CD4-positive, alpha-beta memory T cell (primary cell): ENCODE data around the gene COPS9. TPM values are rescaled to one million over a fixed set of nuclear protein-coding genes. Genes with fewer than 3 reads are reported as not detected.

Source experiments
- CTCF ChIA-PET: fragments of 350-600 bp; sonication (Branson Sonifier 250); formaldehyde crosslinking; loops from one replicate; lab custom pipeline; 2021; ENCODE audit warnings: inconsistent platforms; ENCODE audit not compliant: partially characterized antibody; lab: Charles Lee
- POLR2A ChIA-PET: fragments of 350-600 bp; sonication (Branson Sonifier 250); formaldehyde crosslinking; loops from one replicate; lab custom pipeline; 2021; ENCODE audit not compliant: partially characterized antibody; lab: Charles Lee
- DNase-seq, 5 donors: peaks; one replicate each; pipeline versions ENCODE4 v3.0.0 to v3.0.0-alpha.2; 2020 to 2022; ENCODE audit warnings: mixed read lengths in 1 of 5
- H3K27ac ChIP-seq: one replicate; pipeline ENCODE4 v1.7.0; 2013; ENCODE audit warnings: low read depth, low read length
- H3K27me3 ChIP-seq: 2 replicates; pipeline ENCODE4 v1.7.0; 2013; ENCODE audit warnings: mild to moderate bottlenecking, low read length, moderate library complexity; ENCODE audit not compliant: insufficient read depth
- H3K36me3 ChIP-seq: 2 replicates; pipeline ENCODE4 v1.7.0; 2013; ENCODE audit warnings: mild to moderate bottlenecking, low read length, moderate library complexity; ENCODE audit not compliant: insufficient read depth
- H3K4me1 ChIP-seq: 2 replicates; pipeline ENCODE4 v1.7.0; 2013; ENCODE audit warnings: mild to moderate bottlenecking, low read length, moderate library complexity; ENCODE audit not compliant: insufficient read depth
- H3K4me3 ChIP-seq, 2 donors: one replicate each; pipeline ENCODE4 v1.7.0; 2013; ENCODE audit warnings: low read length in 2 of 2, mild to moderate bottlenecking in 1 of 2
- H3K9me3 ChIP-seq, 2 donors: one replicate each; pipeline ENCODE4 v1.7.0; 2013; ENCODE audit warnings: low read length in 2 of 2, control low read depth in 1 of 2; ENCODE audit not compliant: control insufficient read depth in 1 of 2
- H3K27ac Mint-ChIP-seq, 7 donors: one replicate each; pipeline ENCODE4 v1.8.0; 2020 to 2021; ENCODE audit warnings: mixed read lengths in 7 of 7, mild to moderate bottlenecking in 6 of 7, inconsistent platforms in 3 of 7, moderate library complexity in 3 of 7
- H3K27me3 Mint-ChIP-seq, 2 donors: one replicate each; pipeline ENCODE4 v1.8.0; 2020 to 2021; ENCODE audit warnings: mixed read lengths in 2 of 2
- H3K36me3 Mint-ChIP-seq, 2 donors: one replicate each; pipeline ENCODE4 v1.8.0; 2020 to 2021; ENCODE audit warnings: mixed read lengths in 2 of 2, inconsistent platforms in 1 of 2, mild to moderate bottlenecking in 1 of 2
- H3K4me1 Mint-ChIP-seq, 4 donors: one replicate each; pipeline ENCODE4 v1.8.0; 2020 to 2021; ENCODE audit warnings: mixed read lengths in 4 of 4, mild to moderate bottlenecking in 1 of 4
- H3K4me3 Mint-ChIP-seq, 8 donors: one replicate each; pipeline ENCODE4 v1.8.0; 2020 to 2021; ENCODE audit warnings: mixed read lengths in 8 of 8, mild to moderate bottlenecking in 7 of 8, moderate library complexity in 6 of 8, inconsistent platforms in 3 of 8
- H3K9me3 Mint-ChIP-seq, 8 donors: one replicate each; pipeline ENCODE4 v1.8.0; 2020 to 2021; ENCODE audit warnings: mixed read lengths in 8 of 8, mild to moderate bottlenecking in 5 of 8, inconsistent platforms in 3 of 8, moderate library complexity in 1 of 8
- intact Hi-C: fragments of 100-400 bp; cut with micrococcal nuclease; formaldehyde crosslinking; loops from one replicate; pipeline ENCODE4 v1.15.1; 2023
- polyA plus RNA-seq, 2 donors: library from polyadenylated mRNA; unstranded; fragments of 300-500 nt; fragmentation: Illumina TruSeq; gene quantifications; one replicate each; pipeline ENCODE4 v1.2.3, GENCODE V29; 2021
- total RNA-seq, 2 experiments: library from RNA; stranded (reverse); gene quantifications; one replicate each; pipeline ENCODE4 v1.2.3, GENCODE V29; 2021

COPS9 gene
- total and polyA plus RNA-seq, 4 experiments from 2014 or later, result 82.2 to 335 (median 195) TPM

GRCh38 chr2:240179941-240180666 is 44.0 kb upstream of the COPS9 start:
- Mint-ChIP-seq H3K4me3 (no peak overlapping the region), H3K36me3 (no peaks in the 10 kb centered on the region)

GRCh38 chr2:240179186-240179815 is 43.2 kb upstream of the COPS9 start:
- ChIA-PET POLR2A (no interaction called here), CTCF (no interaction called here)
- Histone ChIP-seq H3K27ac (no peak overlapping the region), H3K4me3 (no peak overlapping the region), H3K4me1 (no peaks in the 10 kb centered on the region), H3K36me3 (no peaks in the 10 kb centered on the region), H3K27me3 (no peaks in the 10 kb centered on the region), H3K9me3 (no peaks in the 10 kb centered on the region)
- no peaks in the 10 kb centered on the region for H3K4me1 Mint-ChIP-seq
- no peak overlapping the region for H3K27ac Mint-ChIP-seq
- H3K9me3 Mint-ChIP-seq, result peaks cover 0 to 5% (median 0%) of the 10 kb centered on the region in 8 donors
- no peak overlapping the region for H3K4me3 Mint-ChIP-seq
- no peak for DNase-seq
- H3K27me3 Mint-ChIP-seq, result peaks cover 21 to 40% of the 10 kb centered on the region in 2 donors
- intact Hi-C loops, result no loop called here
- no peaks in the 10 kb centered on the region for H3K36me3 Mint-ChIP-seq

More at GRCh38 chr2:240179941-240180666, 44.0 kb upstream of the COPS9 start:
- H3K36me3 ChIP-seq, result no peaks in the 10 kb centered on the region
- H3K27ac ChIP-seq, result no peak overlapping the region
- no peaks in the 10 kb centered on the region for H3K4me1 ChIP-seq
- no peaks in the 10 kb centered on the region for H3K9me3 ChIP-seq
- peaks cover 16 to 39% of the 10 kb centered on the region in 2 donors for H3K27me3 Mint-ChIP-seq
- H3K27ac Mint-ChIP-seq, result no peak overlapping the region
- no peaks in the 10 kb centered on the region for H3K4me1 Mint-ChIP-seq
- ChIA-PET CTCF (no interaction called here), POLR2A (no interaction called here)
- H3K9me3 Mint-ChIP-seq, result peaks cover 0 to 5% (median 0%) of the 10 kb centered on the region in 8 donors
- H3K27me3 ChIP-seq, result no peaks in the 10 kb centered on the region
- no peak for DNase-seq
- no peak overlapping the region for H3K4me3 ChIP-seq
- intact Hi-C loops, result no loop called here

GRCh38 chr2:240178564-240178963 is 42.5 kb upstream of the COPS9 start:
- Histone ChIP-seq H3K27me3 (no peaks in the 10 kb centered on the region), H3K4me1 (no peaks in the 10 kb centered on the region), H3K36me3 (no peaks in the 10 kb centered on the region), H3K9me3 (no peaks in the 10 kb centered on the region), H3K27ac (no peak overlapping the region), H3K4me3 (no peak overlapping the region)
- POLR2A ChIA-PET, result no interaction called here
- DNase-seq, result no peak
- Mint-ChIP-seq H3K4me1 (no peaks in the 10 kb centered on the region), H3K27me3 (peaks cover 23 to 40% of the 10 kb centered on the region in 2 donors), H3K4me3 (no peak overlapping the region), H3K9me3 (peaks cover 0 to 5% (median 0%) of the 10 kb centered on the region in 8 donors), H3K36me3 (no peaks in the 10 kb centered on the region), H3K27ac (peak overlapping the region in 1 of 7 donors; percentile 43)
- CTCF ChIA-PET, result no interaction called here
- intact Hi-C loops, result no loop called here

GRCh38 chr2:240174496-240174895 is 38.4 kb upstream of the COPS9 start:
- Mint-ChIP-seq H3K9me3 (peaks cover 0 to 2% (median 0%) of the 10 kb centered on the region in 8 donors), H3K27ac (no peak overlapping the region), H3K36me3 (no peaks in the 10 kb centered on the region), H3K4me3 (no peak overlapping the region), H3K27me3 (peaks cover 17 to 24% of the 10 kb centered on the region in 2 donors), H3K4me1 (no peaks in the 10 kb centered on the region)
- no peak for DNase-seq
- Histone ChIP-seq H3K4me1 (no peaks in the 10 kb centered on the region), H3K9me3 (no peaks in the 10 kb centered on the region), H3K27me3 (no peaks in the 10 kb centered on the region), H3K36me3 (no peaks in the 10 kb centered on the region), H3K27ac (no peak overlapping the region), H3K4me3 (no peak overlapping the region)
- intact Hi-C loops, result no loop called here
- ChIA-PET POLR2A (no interaction called here), CTCF (no interaction called here)

- Histone ChIP-seq H3K27me3 (no peaks in the 10 kb centered on the region), H3K27ac (no peak overlapping the region), H3K36me3 (no peaks in the 10 kb centered on the region), H3K4me1 (no peaks in the 10 kb centered on the region), H3K9me3 (no peaks in the 10 kb centered on the region), H3K4me3 (no peak overlapping the region)
- no peak for DNase-seq
- intact Hi-C loops, result no loop called here
- Mint-ChIP-seq H3K27ac (no peak overlapping the region), H3K36me3 (no peaks in the 10 kb centered on the region), H3K4me1 (no peaks in the 10 kb centered on the region), H3K4me3 (no peak overlapping the region), H3K9me3 (peaks cover 0 to 2% (median 0%) of the 10 kb centered on the region in 8 donors), H3K27me3 (peaks cover 17 to 18% of the 10 kb centered on the region in 2 donors)
- ChIA-PET CTCF (no interaction called here), POLR2A (no interaction called here)
Observed at GRCh38 chr2:240172071-240172895, 36.2 kb upstream of the COPS9 start.

- H3K4me1 ChIP-seq, result no peaks in the 10 kb centered on the region
- H3K4me3 ChIP-seq, result no peak overlapping the region
- H3K27ac ChIP-seq, result no peak overlapping the region
- H3K4me3 Mint-ChIP-seq, result no peak overlapping the region
- H3K36me3 ChIP-seq, result no peaks in the 10 kb centered on the region
- no peak overlapping the region for H3K27ac Mint-ChIP-seq
- no peaks in the 10 kb centered on the region for H3K36me3 Mint-ChIP-seq
- H3K27me3 Mint-ChIP-seq, result peaks cover 9 to 17% of the 10 kb centered on the region in 2 donors
- H3K4me1 Mint-ChIP-seq, result no peaks in the 10 kb centered on the region
- peaks cover 0 to 2% (median 0%) of the 10 kb centered on the region in 8 donors for H3K9me3 Mint-ChIP-seq
- no peaks in the 10 kb centered on the region for H3K9me3 ChIP-seq
- intact Hi-C loops, result no loop called here
- CTCF ChIA-PET, result no interaction called here
- no peak for DNase-seq
- H3K27me3 ChIP-seq, result no peaks in the 10 kb centered on the region
- POLR2A ChIA-PET, result no interaction called here
Observed at GRCh38 chr2:240170883-240171282, 34.8 kb upstream of the COPS9 start.

- Histone ChIP-seq H3K4me3 (no peak overlapping the region), H3K9me3 (no peaks in the 10 kb centered on the region), H3K27ac (no peak overlapping the region), H3K36me3 (no peaks in the 10 kb centered on the region), H3K27me3 (no peaks in the 10 kb centered on the region), H3K4me1 (no peaks in the 10 kb centered on the region)
- Mint-ChIP-seq H3K36me3 (no peaks in the 10 kb centered on the region), H3K27me3 (peaks cover 8 to 17% of the 10 kb centered on the region in 2 donors), H3K27ac (no peak overlapping the region), H3K9me3 (peaks cover 0 to 2% (median 0%) of the 10 kb centered on the region in 8 donors), H3K4me1 (no peaks in the 10 kb centered on the region), H3K4me3 (no peak overlapping the region)
- ChIA-PET CTCF (no interaction called here), POLR2A (no interaction called here)
- intact Hi-C loops, result no loop called here
- no peak for DNase-seq
Observed at GRCh38 chr2:240170354-240170735, 34.2 kb upstream of the COPS9 start.
